WTC11 (cell line): ENCODE data around the gene CTSK.

Source experiments
- AFF4 ChIP-seq: sonication (generic); formaldehyde crosslinking; IDR thresholded peaks from 2 replicates; pipeline ENCODE4 v1.8.1; 2023; ENCODE audit warnings: mild to moderate bottlenecking, missing genetic modification reagents, borderline replicate concordance
- ATF6 ChIP-seq: sonication (generic); formaldehyde crosslinking; IDR thresholded peaks from 2 replicates; pipeline ENCODE4 v1.8.1; 2023; ENCODE audit warnings: mild to moderate bottlenecking, missing genetic modification reagents
- CTCF ChIP-seq: fragments of 200-600 bp; IDR thresholded peaks from 2 replicates; pipeline ENCODE4 v1.8.0; 2022; ENCODE audit warnings: antibody characterized with exemption
- E2F4 ChIP-seq: sonication (generic); formaldehyde crosslinking; IDR thresholded peaks from 2 replicates; pipeline ENCODE4 v1.8.1; 2022; ENCODE audit warnings: low read depth, mild to moderate bottlenecking, moderate library complexity, missing genetic modification reagents, borderline replicate concordance
- ESRRA ChIP-seq: sonication (generic); formaldehyde crosslinking; IDR thresholded peaks from 2 replicates; pipeline ENCODE4 v1.8.1; 2022; ENCODE audit warnings: mild to moderate bottlenecking, missing genetic modification reagents, borderline replicate concordance
- MAX ChIP-seq: sonication (generic); formaldehyde crosslinking; IDR thresholded peaks from 2 replicates; pipeline ENCODE4 v1.8.0; 2022; ENCODE audit warnings: mild to moderate bottlenecking, missing genetic modification reagents
- NR3C1 ChIP-seq: sonication (generic); formaldehyde crosslinking; conservative IDR thresholded peaks from 2 replicates; pipeline ENCODE4 v1.8.1; 2023; ENCODE audit warnings: low read depth, mild to moderate bottlenecking, missing genetic modification reagents
- SMAD3 ChIP-seq: sonication (generic); formaldehyde crosslinking; IDR thresholded peaks from 2 replicates; pipeline ENCODE4 v1.8.0; 2022; ENCODE audit warnings: missing genetic modification reagents, mild to moderate bottlenecking, borderline replicate concordance
- USF2 ChIP-seq: sonication (generic); formaldehyde crosslinking; IDR thresholded peaks from 2 replicates; pipeline ENCODE4 v1.8.1; 2023; ENCODE audit warnings: mild to moderate bottlenecking, missing genetic modification reagents, moderate library complexity
- ZMAT4 ChIP-seq: fragments of 250-450 bp; sonication (Bioruptor Pico); IDR thresholded peaks from 2 replicates; pipeline ENCODE4 v1.9.0; 2021; ENCODE audit warnings: mild to moderate bottlenecking

GRCh38 chr1:150760013-150760412 is 48.0 kb downstream of the CTSK start:
- no peak for TF ChIP-seq CTCF
- no peak for TF ChIP-seq AFF4 (CRISPR knock-in tag)
- no peak for TF ChIP-seq ATF6 (CRISPR knock-in tag)
- no peak for TF ChIP-seq ZMAT4 (CRISPR knock-in tag)
- no peak for TF ChIP-seq ESRRA (CRISPR knock-in tag)
- no peak for TF ChIP-seq NR3C1
- no peak for TF ChIP-seq USF2 (CRISPR knock-in tag)
- TF ChIP-seq SMAD3 (CRISPR knock-in tag) = no peak
- no peak for TF ChIP-seq MAX
- TF ChIP-seq E2F4 (CRISPR knock-in tag) = no peak
